Gastrocnemius medialis (tissue), 4 donors: ENCODE data around the gene TENT4B. TPM values are rescaled to one million over a fixed set of nuclear protein-coding genes. Genes with fewer than 3 reads are reported as not detected.

Experiments used
- ATAC-seq, 2 donors: fragments of 150-250 bp; one replicate each; pipeline ENCODE4 v1.9.1; 2016
- DNase-seq, 2 donors: peaks; one replicate each; pipeline ENCODE4 v3.0.0-alpha.2; 2019
- H3K27ac ChIP-seq, 4 donors: fragments of 200-600 bp; sonication (generic); 1 replicate in 1 of 4; 2 replicates in 3 of 4; pipeline ENCODE4 v1.5.1; 2016 to 2018; ENCODE audit warnings: mild to moderate bottlenecking in 2 of 4, moderate library complexity in 1 of 4
- H3K27me3 ChIP-seq, 3 donors: fragments of 200-600 bp; sonication (generic) in 2 of 3; 1 replicate in 1 of 3; 2 replicates in 2 of 3; pipeline versions ENCODE4 v1.5.1 to v1.6.0; 2016 to 2019; ENCODE audit warnings: mild to moderate bottlenecking in 1 of 3, moderate library complexity in 1 of 3
- H3K36me3 ChIP-seq, 2 donors: fragments of 200-600 bp; sonication (generic) in 1 of 2; one replicate each; pipeline ENCODE4 v1.5.1; 2017 to 2018
- H3K4me1 ChIP-seq, 2 donors: fragments of 200-600 bp; sonication (generic) in 1 of 2; one replicate each; pipeline ENCODE4 v1.5.1; 2016 to 2017; ENCODE audit warnings: mild to moderate bottlenecking in 2 of 2
- H3K4me3 ChIP-seq, 4 donors: fragments of 200-600 bp; sonication (generic) in 3 of 4; 1 replicate in 1 of 4; 2 replicates in 3 of 4; pipeline ENCODE4 v1.5.1; 2016 to 2019; ENCODE audit warnings: mild to moderate bottlenecking in 2 of 4
- H3K9me3 ChIP-seq, 3 donors: fragments of 200-600 bp; sonication (generic) in 2 of 3; 1 replicate in 1 of 3; 2 replicates in 2 of 3; pipeline ENCODE4 v1.5.1; 2016 to 2019
- CTCF ChIP-seq, 5 experiments: fragments of 450-650 bp in 3 of 5; fragments of 200-600 bp in 2 of 5; sonication (generic) in 2 of 5; IDR thresholded peaks in 4 of 5; conservative IDR thresholded peaks in 1 of 5; 1 replicate in 4 of 5; 2 replicates in 1 of 5; pipeline ENCODE4 v1.5.1; 2016 to 2019; ENCODE audit warnings: antibody characterized with exemption in 5 of 5, mild to moderate bottlenecking in 3 of 5, moderate library complexity in 3 of 5
- POLR2A ChIP-seq, 2 donors: fragments of 450-650 bp; IDR thresholded peaks; one replicate each; pipeline ENCODE4 v1.6.1; 2017; ENCODE audit warnings: antibody characterized with exemption in 2 of 2, mild to moderate bottlenecking in 2 of 2, moderate library complexity in 2 of 2
- in situ Hi-C, 4 donors: fragments of 200-750 bp; cut with MboI; loops; one replicate each; pipeline versions ENCODE4 v1.15.0 to v1.8.0; 2017; ENCODE audit warnings: low sequenced_read_pairs in 4 of 4
- intact Hi-C: fragments of 100-400 bp; cut with DNase I; formaldehyde crosslinking; loops from one replicate; pipeline ENCODE4 v1.15.1; 2023; ENCODE audit warnings: low total_unique reads
- total RNA-seq, 4 donors: library from RNA; depleted of rRNA; stranded (reverse); fragments of >200 nt; gene quantifications; one replicate each; pipeline versions ENCODE4 v1.1.0 to v1.2.3, GENCODE V29; 2016

TENT4B gene
- total RNA-seq, 4 donors from 2014 or later = 5.7 to 12.2 (median 7.0) TPM

- TF ChIP-seq CTCF (IDR thresholded peaks at IDR 0.05 in 4 of 5, conservative IDR thresholded peaks at IDR 0.05 in 1 of 5) (peak; percentile 15 to 58 (median 39)), POLR2A (IDR thresholded peaks at IDR 0.05) (no peak)
- Histone ChIP-seq H3K27me3 (no peaks in the 10 kb centered on the region), H3K9me3 (no peaks in the 10 kb centered on the region), H3K27ac (peak overlapping the region; percentile 35 to 72 (median 50)), H3K36me3 (peaks cover 0 to 17% of the 10 kb centered on the region in 2 donors), H3K4me3 (no peak overlapping the region), H3K4me1 (peaks cover 39 to 40% of the 10 kb centered on the region in 2 donors)
- peak; percentile 48 to 82 for ATAC-seq
- in situ Hi-C loops = loop anchor here (10.0 to 25.0 kb wide), 4 partner anchors 144 to 454 kb away; partner anchors contain the start of gene BRD7 (in 1 of the 4)
- peak; percentile 36 to 63 for DNase-seq
- intact Hi-C loops = loop anchor here (2.0 to 10.0 kb wide), 3 partner anchors 56 to 594 kb away; partner anchors contain the start of gene CNEP1R1
Observed at GRCh38 chr16:50210266-50211038, 57.3 kb downstream of the TENT4B start.

- no peak overlapping the region for H3K4me3 ChIP-seq
- H3K27ac ChIP-seq = no peak overlapping the region
- ATAC-seq = peak in 1 of 2 donors; percentile 31
- TF ChIP-seq POLR2A (IDR thresholded peaks at IDR 0.05) (no peak), CTCF (IDR thresholded peaks at IDR 0.05 in 4 of 5, conservative IDR thresholded peaks at IDR 0.05 in 1 of 5) (peak; percentile 67 to 78 (median 73))
- peaks cover 0 to 46% of the 10 kb centered on the region in 2 donors for H3K36me3 ChIP-seq
- H3K27me3 ChIP-seq = no peaks in the 10 kb centered on the region
- in situ Hi-C loops = loop anchor here (10.0 to 25.0 kb wide), 4 partner anchors 141 to 451 kb away; partner anchors contain the start of gene BRD7 (in 1 of the 4)
- no peak for DNase-seq
- H3K9me3 ChIP-seq = no peaks in the 10 kb centered on the region
- intact Hi-C loops = loop anchor here (2.0 to 10.0 kb wide), 2 partner anchors 141 to 591 kb away; no protein-coding TSS in a partner anchor
- peaks cover 20 to 23% of the 10 kb centered on the region in 2 donors for H3K4me1 ChIP-seq
Observed at GRCh38 chr16:50213939-50214519, 60.9 kb downstream of the TENT4B start.

- Histone ChIP-seq H3K4me3 (no peak overlapping the region), H3K4me1 (peaks cover 3 to 7% of the 10 kb centered on the region in 2 donors), H3K36me3 (peaks cover 0 to 52% of the 10 kb centered on the region in 2 donors), H3K27me3 (no peaks in the 10 kb centered on the region), H3K27ac (no peak overlapping the region), H3K9me3 (no peaks in the 10 kb centered on the region)
- in situ Hi-C loops (loop anchor here (10.0 to 25.0 kb wide), 4 partner anchors 139 to 449 kb away; partner anchors contain the start of gene BRD7 (in 1 of the 4)), intact Hi-C loops (loop anchor here (1.0 to 10.0 kb wide), 3 partner anchors 139 to 589 kb away; no protein-coding TSS in a partner anchor)
- ATAC-seq (no peak), DNase-seq (no peak)
- TF ChIP-seq CTCF (IDR thresholded peaks at IDR 0.05 in 4 of 5, conservative IDR thresholded peaks at IDR 0.05 in 1 of 5) (no peak), POLR2A (IDR thresholded peaks at IDR 0.05) (no peak)
Observed at GRCh38 chr16:50215680-50216079, 62.6 kb downstream of the TENT4B start.

- H3K36me3 ChIP-seq = peaks cover 0 to 52% of the 10 kb centered on the region in 2 donors
- H3K27ac ChIP-seq = no peak overlapping the region
- no peak for DNase-seq
- no peaks in the 10 kb centered on the region for H3K27me3 ChIP-seq
- ATAC-seq = no peak
- intact Hi-C loops = loop anchor here (10.0 kb wide), 1 partner anchor 589 kb away; no protein-coding TSS in a partner anchor
- in situ Hi-C loops = loop anchor here (10.0 to 25.0 kb wide), 4 partner anchors 139 to 449 kb away; partner anchors contain the start of gene BRD7 (in 1 of the 4)
- no peaks in the 10 kb centered on the region for H3K9me3 ChIP-seq
- no peak overlapping the region for H3K4me3 ChIP-seq
- H3K4me1 ChIP-seq = peaks cover 0 to 2% of the 10 kb centered on the region in 2 donors
- no peak for TF ChIP-seq CTCF (IDR thresholded peaks at IDR 0.05 in 4 of 5, conservative IDR thresholded peaks at IDR 0.05 in 1 of 5)
- no peak for TF ChIP-seq POLR2A (IDR thresholded peaks at IDR 0.05)
Observed at GRCh38 chr16:50216231-50216630, 63.1 kb downstream of the TENT4B start.
